NOMO-1 treated with dmso at 0.1 percent for 144 hours (cell line): ENCODE results near the gene TBPL1.

Experiments
- DNase-seq: peaks from one replicate; lab custom pipeline; 2025; ENCODE audit not compliant: unreplicated experiment; lab: John Stamatoyannopoulos, UW

TBPL1 gene

DNA sequence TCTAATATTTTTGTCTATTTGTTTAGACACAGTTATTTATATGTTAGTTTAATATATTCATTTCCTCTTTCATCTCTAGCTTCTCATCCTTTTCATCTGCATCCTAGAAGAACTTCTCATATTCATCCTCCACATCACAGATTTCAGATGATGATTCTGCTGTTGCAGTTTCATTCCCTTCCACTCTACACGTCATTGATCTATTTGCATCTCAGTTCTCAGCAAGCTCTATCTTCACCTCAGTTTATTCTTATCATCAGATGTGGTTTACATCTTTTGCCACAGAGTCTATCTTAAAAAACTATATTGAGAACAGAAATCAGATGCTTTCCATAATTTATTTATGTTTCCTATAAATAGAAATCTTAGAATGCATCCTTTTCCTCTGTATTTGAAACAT, 86.1 kb downstream of the TBPL1 start:
- DNase-seq, result no peak
